GM19193 (cell line): Measurements from ENCODE around the gene C9orf78.
A peak's percentile ranks its signal among the peaks of the same experiment; 100 is the strongest.

Experiments
- POLR2A ChIP-seq: IDR thresholded peaks from 4 replicates; pipeline ENCODE4 v1.6.1; 2011; ENCODE audit not compliant: insufficient read depth, insufficient read length; ENCODE audit errors: extremely low read depth

C9orf78 gene

GRCh38 chr9:129814432-129815223, 20.4 kb downstream of the C9orf78 start:
- TF ChIP-seq POLR2A = no peak

- no peak for TF ChIP-seq POLR2A
These were observed 21.4 kb downstream of the C9orf78 start for GRCh38 chr9:129813661-129814060.

GRCh38 chr9:129812385-129812784, 22.7 kb downstream of the C9orf78 start:
- no peak for TF ChIP-seq POLR2A

GRCh38 chr9:129811967-129812363, 23.1 kb downstream of the C9orf78 start:
- TF ChIP-seq POLR2A = no peak

GRCh38 chr9:129810788-129811187, 24.3 kb downstream of the C9orf78 start:
- TF ChIP-seq POLR2A = no peak

- TF ChIP-seq POLR2A = no peak
These were observed 25.0 kb downstream of the C9orf78 start for GRCh38 chr9:129810116-129810515.

GRCh38 chr9:129809346-129809745, 25.7 kb downstream of the C9orf78 start:
- no peak for TF ChIP-seq POLR2A

- TF ChIP-seq POLR2A = no peak
These were observed 29.0 kb downstream of the C9orf78 start for GRCh38 chr9:129806061-129806460.

GRCh38 chr9:129803676-129804060, 31.4 kb downstream of the C9orf78 start:
- TF ChIP-seq POLR2A = no peak

GRCh38 chr9:129802833-129803675, 32.0 kb downstream of the C9orf78 start, which contains the start of gene TOR1B:
Gene TOR1B (plus strand): TSS chr9:129803184. CDS start chr9:129803213, 29 bp downstream.
- TF ChIP-seq POLR2A = peak; percentile 74

GRCh38 chr9:129801504-129801903, 33.6 kb downstream of the C9orf78 start:
- no peak for TF ChIP-seq POLR2A

GRCh38 chr9:129798973-129799372, 36.1 kb downstream of the C9orf78 start:
- no peak for TF ChIP-seq POLR2A

- TF ChIP-seq POLR2A = no peak
These were observed 40.5 kb downstream of the C9orf78 start for GRCh38 chr9:129794549-129794948.

GRCh38 chr9:129786481-129786880, 48.6 kb downstream of the C9orf78 start:
- TF ChIP-seq POLR2A = no peak

GRCh38 chr9:129785866-129786265, 49.2 kb downstream of the C9orf78 start:
- TF ChIP-seq POLR2A = no peak
